Fibroblast of villous mesenchyme (primary cell): Measurements from ENCODE around the gene CRAMP1. TPM values are rescaled to one million over a fixed set of nuclear protein-coding genes. Genes with fewer than 3 reads are reported as not detected.
"Not testable (repeated sequence)": the region's sequence is repeated elsewhere in the genome, so short reads cannot be mapped to it uniquely, and the experiment has no call there.

Experiments used
- DNase-seq: peaks from one replicate; pipeline ENCODE4 v3.0.0-alpha.2; 2010; ENCODE audit warnings: low read depth
- H3K4me3 ChIP-seq: 2 replicates; pipeline ENCODE4 v1.5.1; 2011; ENCODE audit warnings: low read depth, mild to moderate bottlenecking, low read length
- CTCF ChIP-seq: IDR thresholded peaks from 2 replicates; pipeline ENCODE4 v1.5.1; 2012; ENCODE audit warnings: low read depth, mild to moderate bottlenecking, low read length; ENCODE audit not compliant: insufficient read depth
- total RNA-seq: library from RNA; depleted of rRNA; stranded (reverse); fragments of >200 nt; gene quantifications from 2 replicates; pipeline ENCODE4 v1.2.3, GENCODE V29; 2012

The CRAMP1 gene
- total RNA-seq, 1 donor = 10.4 TPM

GRCh38 chr16:1713331-1713730 is 101.2 kb downstream of the CRAMP1 start:
- no peak overlapping the region for H3K4me3 ChIP-seq
- DNase-seq = no peak
- no peak for TF ChIP-seq CTCF

GRCh38 chr16:1713933-1714332 is 101.8 kb downstream of the CRAMP1 start:
- DNase-seq = no peak
- TF ChIP-seq CTCF = no peak
- no peak overlapping the region for H3K4me3 ChIP-seq

GRCh38 chr16:1715220-1715619 is 103.1 kb downstream of the CRAMP1 start:
- TF ChIP-seq CTCF = no peak
- H3K4me3 ChIP-seq = no peak overlapping the region
- DNase-seq = no peak

GRCh38 chr16:1718236-1718635 is 106.1 kb downstream of the CRAMP1 start:
- DNase-seq, H3K4me3 ChIP-seq: not testable (repeated sequence)

- DNase-seq, H3K4me3 ChIP-seq: not testable (repeated sequence)
Measured at GRCh38 chr16:1719559-1720229, 107.5 kb downstream of the CRAMP1 start.

- no peak overlapping the region for H3K4me3 ChIP-seq
- no peak for TF ChIP-seq CTCF
Measured at GRCh38 chr16:1721372-1721771, 109.2 kb downstream of the CRAMP1 start.

GRCh38 chr16:1723450-1724147 is 111.4 kb downstream of the CRAMP1 start:
- TF ChIP-seq CTCF = peak; percentile 86
- peak; percentile 53 for DNase-seq
- H3K4me3 ChIP-seq = no peak overlapping the region

More at GRCh38 chr16:1721372-1721771, 109.2 kb downstream of the CRAMP1 start:
- no peak for DNase-seq

- TF ChIP-seq CTCF = no peak
- no peak overlapping the region for H3K4me3 ChIP-seq
- no peak for DNase-seq
Measured at GRCh38 chr16:1724491-1724890, 112.3 kb downstream of the CRAMP1 start.
